Parathyroid adenoma (tissue), 2 donors: Measurements from ENCODE around the gene CNTN4.

Experiments
- H2AFZ ChIP-seq: fragments of 300-600 bp; sonication (generic); one replicate; pipeline ENCODE4 v1.7.0; 2017; ENCODE audit warnings: antibody characterized with exemption, mild to moderate bottlenecking
- H3K27ac ChIP-seq: fragments of 300-600 bp; sonication (generic); one replicate; pipeline ENCODE4 v1.7.0; 2017
- H3K27me3 ChIP-seq: fragments of 300-600 bp; sonication (generic); one replicate; pipeline ENCODE4 v1.7.0; 2017; ENCODE audit warnings: low read length; ENCODE audit not compliant: control insufficient read depth, insufficient read depth
- H3K36me3 ChIP-seq: fragments of 300-600 bp; sonication (generic); one replicate; pipeline ENCODE4 v1.7.0; 2017; ENCODE audit warnings: low read length; ENCODE audit not compliant: control insufficient read depth, insufficient read depth
- H3K4me1 ChIP-seq: fragments of 300-600 bp; sonication (generic); one replicate; pipeline ENCODE4 v1.7.0; 2017; ENCODE audit warnings: control low read depth
- H3K4me2 ChIP-seq: fragments of 300-600 bp; sonication (generic); one replicate; pipeline ENCODE4 v1.7.0; 2017; ENCODE audit warnings: low read length
- H3K4me3 ChIP-seq: fragments of 300-600 bp; sonication (generic); one replicate; pipeline ENCODE4 v1.7.0; 2017; ENCODE audit warnings: low read depth, low read length
- H3K79me2 ChIP-seq: fragments of 300-600 bp; sonication (generic); one replicate; pipeline ENCODE4 v1.7.0; 2017; ENCODE audit warnings: control low read depth
- H3K9ac ChIP-seq: fragments of 300-600 bp; sonication (generic); one replicate; pipeline ENCODE4 v1.7.0; 2017; ENCODE audit warnings: mild to moderate bottlenecking
- H3K9me3 ChIP-seq: fragments of 300-600 bp; sonication (generic); one replicate; pipeline ENCODE4 v1.7.0; 2017; ENCODE audit warnings: low read length; ENCODE audit not compliant: control insufficient read depth
- CTCF ChIP-seq: fragments of 300-600 bp; sonication (generic); IDR thresholded peaks from one replicate; pipeline ENCODE4 v1.7.0; 2017; ENCODE audit warnings: antibody characterized with exemption, mild to moderate bottlenecking
- donor health status: primary hyperparathyroidism.

Gene CNTN4

GRCh38 chr3:2823437-2824211 is 725.0 kb downstream of the CNTN4 start:
- peaks cover 8% of the 10 kb centered on the region for H3K4me1 ChIP-seq
- no peaks in the 10 kb centered on the region for H3K27me3 ChIP-seq
- no peaks in the 10 kb centered on the region for H3K36me3 ChIP-seq
- no peak overlapping the region for H2AFZ ChIP-seq
- TF ChIP-seq CTCF: no peak
- H3K9me3 ChIP-seq: no peaks in the 10 kb centered on the region
- no peak overlapping the region for H3K4me2 ChIP-seq
- H3K79me2 ChIP-seq: no peaks in the 10 kb centered on the region
- H3K27ac ChIP-seq: no peak overlapping the region
- no peak overlapping the region for H3K9ac ChIP-seq
- no peak overlapping the region for H3K4me3 ChIP-seq

GRCh38 chr3:2826036-2826435 is 727.4 kb downstream of the CNTN4 start:
- H3K36me3 ChIP-seq: no peaks in the 10 kb centered on the region
- H3K9ac ChIP-seq: no peak overlapping the region
- no peak overlapping the region for H2AFZ ChIP-seq
- no peaks in the 10 kb centered on the region for H3K27me3 ChIP-seq
- no peaks in the 10 kb centered on the region for H3K9me3 ChIP-seq
- H3K4me2 ChIP-seq: no peak overlapping the region
- peaks cover 8% of the 10 kb centered on the region for H3K4me1 ChIP-seq
- H3K79me2 ChIP-seq: no peaks in the 10 kb centered on the region
- no peak for TF ChIP-seq CTCF
- H3K4me3 ChIP-seq: no peak overlapping the region
- H3K27ac ChIP-seq: no peak overlapping the region

DNA sequence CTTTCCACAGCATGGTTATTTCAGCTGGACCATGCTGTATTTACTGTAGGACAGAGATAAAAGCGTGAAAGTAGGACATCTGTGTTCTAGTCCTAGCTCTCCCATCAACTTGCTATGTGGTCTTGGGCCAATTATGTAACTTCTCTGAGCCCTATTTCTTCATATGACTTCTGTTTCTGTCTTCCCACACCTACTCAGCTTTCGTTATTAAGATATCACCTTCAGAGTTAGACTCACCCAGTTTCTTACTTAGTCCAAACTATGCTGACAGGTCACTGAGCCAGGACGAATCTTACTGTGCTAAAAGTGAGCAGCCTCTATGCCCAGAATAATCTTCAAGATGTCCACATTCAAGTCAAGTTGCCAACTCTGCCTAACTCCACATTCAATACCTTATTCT is 727.8 kb downstream of the CNTN4 start:
- Histone ChIP-seq H3K27ac (no peak overlapping the region), H3K27me3 (no peaks in the 10 kb centered on the region), H3K9ac (no peak overlapping the region), H3K36me3 (no peaks in the 10 kb centered on the region), H2AFZ (no peak overlapping the region), H3K4me1 (peaks cover 4% of the 10 kb centered on the region), H3K4me2 (no peak overlapping the region), H3K79me2 (no peaks in the 10 kb centered on the region), H3K9me3 (no peaks in the 10 kb centered on the region), H3K4me3 (no peak overlapping the region)
- no peak for TF ChIP-seq CTCF

DNA sequence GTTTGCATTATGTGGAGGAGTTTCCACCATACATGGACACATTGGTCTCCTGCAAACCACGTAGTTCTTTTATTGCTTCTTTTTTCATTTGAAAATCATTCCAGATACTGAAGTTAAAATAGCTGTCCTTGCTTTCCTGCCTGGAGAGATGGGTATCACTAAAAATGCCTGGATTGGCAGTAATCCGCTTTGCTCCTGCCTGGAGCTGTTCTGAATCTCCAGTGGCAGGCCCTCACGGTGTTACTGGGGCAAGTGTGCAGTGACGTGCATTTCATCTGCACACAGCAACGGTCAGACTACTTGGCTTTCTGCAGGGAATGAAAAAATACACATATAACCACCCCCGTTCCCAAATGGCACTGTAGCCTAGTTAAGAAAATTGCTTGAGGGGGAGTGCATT is 738.6 kb downstream of the CNTN4 start:
- no peaks in the 10 kb centered on the region for H3K27me3 ChIP-seq
- H3K27ac ChIP-seq: no peak overlapping the region
- H3K79me2 ChIP-seq: no peaks in the 10 kb centered on the region
- H2AFZ ChIP-seq: peak overlapping the region; percentile 71
- H3K4me1 ChIP-seq: peaks cover 9% of the 10 kb centered on the region
- H3K9me3 ChIP-seq: no peaks in the 10 kb centered on the region
- no peaks in the 10 kb centered on the region for H3K36me3 ChIP-seq
- TF ChIP-seq CTCF: no peak
- H3K4me2 ChIP-seq: no peak overlapping the region
- no peak overlapping the region for H3K9ac ChIP-seq
- no peak overlapping the region for H3K4me3 ChIP-seq

DNA sequence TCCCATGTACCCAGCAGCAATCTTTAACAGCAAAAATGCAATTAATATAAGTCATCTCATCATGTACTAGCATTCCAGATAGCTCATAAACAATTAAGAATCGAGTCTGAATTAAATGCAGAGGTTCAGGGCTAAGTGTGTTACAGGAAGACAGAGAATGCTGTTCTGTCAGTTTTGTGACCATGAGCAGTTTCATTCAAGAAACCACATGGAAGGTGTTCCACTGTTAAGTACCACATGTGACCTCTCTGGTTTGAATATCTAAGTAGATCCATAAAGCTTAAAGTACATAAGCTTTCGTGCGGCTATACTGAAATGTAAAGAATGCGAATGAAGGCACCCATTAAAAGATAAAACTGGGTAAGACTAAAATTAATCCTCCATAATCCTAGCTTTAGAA is 739.2 kb downstream of the CNTN4 start:
- no peak for TF ChIP-seq CTCF

More for the DNA sequence above, 739.2 kb downstream of the CNTN4 start:
- no peaks in the 10 kb centered on the region for H3K27me3 ChIP-seq
- H3K9me3 ChIP-seq: no peaks in the 10 kb centered on the region
- peaks cover 9% of the 10 kb centered on the region for H3K4me1 ChIP-seq
- no peak overlapping the region for H3K4me3 ChIP-seq
- H3K4me2 ChIP-seq: no peak overlapping the region
- no peaks in the 10 kb centered on the region for H3K79me2 ChIP-seq
- H3K9ac ChIP-seq: no peak overlapping the region
- peak overlapping the region; percentile 71 for H2AFZ ChIP-seq
- no peaks in the 10 kb centered on the region for H3K36me3 ChIP-seq
- H3K27ac ChIP-seq: no peak overlapping the region
